DOHH2 (cell line): ENCODE results near the gene OR52A5.

Experiments used
- H3F3A ChIP-seq: fragments of 200-600 bp; sonication (generic), shearing (Covaris generic); 2 replicates; pipeline ENCODE4 v1.6.0; 2016; ENCODE audit warnings: antibody characterized with exemption, mild to moderate bottlenecking; ENCODE audit not compliant: control insufficient read depth, insufficient read depth
- H3K27ac ChIP-seq: fragments of 200-600 bp; sonication (generic); 2 replicates; pipeline ENCODE4 v1.5.1; 2014; ENCODE audit warnings: low read depth, mild to moderate bottlenecking, low read length, moderate library complexity
- H3K27me3 ChIP-seq: fragments of 200-600 bp; sonication (generic); 2 replicates; pipeline ENCODE4 v1.6.1; 2014; ENCODE audit warnings: mild to moderate bottlenecking, low read length, mixed read lengths; ENCODE audit not compliant: control insufficient read depth
- H3K36me3 ChIP-seq: fragments of 200-600 bp; sonication (generic); 2 replicates; pipeline ENCODE4 v1.6.1; 2014; ENCODE audit warnings: mild to moderate bottlenecking, low read length, moderate library complexity, mixed read lengths; ENCODE audit not compliant: control insufficient read depth
- H3K4me1 ChIP-seq: fragments of 200-600 bp; sonication (generic); 2 replicates; pipeline ENCODE4 v1.6.1; 2014; ENCODE audit warnings: mild to moderate bottlenecking, low read length, mixed read lengths; ENCODE audit not compliant: control insufficient read depth
- H3K4me2 ChIP-seq: fragments of 200-600 bp; sonication (generic); 2 replicates; pipeline ENCODE4 v1.6.0; 2014; ENCODE audit warnings: mild to moderate bottlenecking, low read length, moderate library complexity
- H3K4me3 ChIP-seq: fragments of 200-600 bp; sonication (generic); 2 replicates; pipeline ENCODE4 v1.5.1; 2014; ENCODE audit warnings: mild to moderate bottlenecking, low read length, mixed read lengths
- H3K79me2 ChIP-seq: fragments of 200-600 bp; sonication (generic); 2 replicates; pipeline ENCODE4 v1.6.1; 2014; ENCODE audit warnings: mild to moderate bottlenecking, low read length, mixed read lengths; ENCODE audit not compliant: control insufficient read depth
- H3K9me2 ChIP-seq: fragments of 200-600 bp; sonication (generic); replicated peaks from 2 replicates; pipeline ENCODE4 v1.6.1; 2014; ENCODE audit warnings: mild to moderate bottlenecking, low read length, mixed read lengths; ENCODE audit not compliant: control insufficient read depth
- H3K9me3 ChIP-seq: fragments of 200-600 bp; sonication (generic); 2 replicates; pipeline ENCODE4 v1.6.1; 2014; ENCODE audit warnings: antibody characterized with exemption, low read length, mixed read lengths; ENCODE audit not compliant: control insufficient read depth, insufficient read depth
- H4K20me1 ChIP-seq: fragments of 200-600 bp; sonication (generic); 2 replicates; pipeline ENCODE4 v1.6.0; 2014; ENCODE audit warnings: low read depth, mild to moderate bottlenecking, antibody characterized with exemption, low read length, moderate library complexity; ENCODE audit not compliant: control insufficient read depth, insufficient read depth
- CTCF ChIP-seq: fragments of 200-600 bp; sonication (generic); IDR thresholded peaks from one replicate; pipeline ENCODE4 v1.5.1; 2014; ENCODE audit warnings: antibody characterized with exemption, mild to moderate bottlenecking, low read depth, low read length; ENCODE audit not compliant: poor library complexity, severe bottlenecking
- EZH2phosphoT487 ChIP-seq: fragments of 200-600 bp; sonication (generic); IDR thresholded peaks from 2 replicates; pipeline ENCODE4 v1.6.1; 2017; ENCODE audit warnings: borderline replicate concordance, mild to moderate bottlenecking, antibody characterized with exemption, low read length, moderate library complexity, mixed read lengths

Gene OR52A5

GRCh38 chr11:5096011-5096410, 42.1 kb downstream of the OR52A5 start:
- Histone ChIP-seq H3K79me2 (no peaks in the 10 kb centered on the region), H3K27ac (no peak overlapping the region), H3K4me3 (no peak overlapping the region), H4K20me1 (no peaks in the 10 kb centered on the region), H3K4me2 (no peak overlapping the region), H3K9me2 (no peaks in the 10 kb centered on the region), H3F3A (no peaks in the 10 kb centered on the region), H3K36me3 (no peaks in the 10 kb centered on the region), H3K27me3 (no peaks in the 10 kb centered on the region), H3K9me3 (no peaks in the 10 kb centered on the region), H3K4me1 (no peaks in the 10 kb centered on the region)
- TF ChIP-seq CTCF (no peak), EZH2phosphoT487 (no peak)

- no peaks in the 10 kb centered on the region for H3K4me1 ChIP-seq
- TF ChIP-seq CTCF (no peak), EZH2phosphoT487 (no peak)
- H3F3A ChIP-seq = no peaks in the 10 kb centered on the region
- no peaks in the 10 kb centered on the region for H3K27me3 ChIP-seq
- no peaks in the 10 kb centered on the region for H3K9me2 ChIP-seq
- no peaks in the 10 kb centered on the region for H3K9me3 ChIP-seq
- H3K36me3 ChIP-seq = no peaks in the 10 kb centered on the region
- H3K27ac ChIP-seq = no peak overlapping the region
- no peaks in the 10 kb centered on the region for H4K20me1 ChIP-seq
- H3K79me2 ChIP-seq = no peaks in the 10 kb centered on the region
- H3K4me2 ChIP-seq = no peak overlapping the region
- no peak overlapping the region for H3K4me3 ChIP-seq
These were observed 45.2 kb downstream of the OR52A5 start for GRCh38 chr11:5092821-5093585.

GRCh38 chr11:5090668-5091067, 47.5 kb downstream of the OR52A5 start:
- Histone ChIP-seq H3K36me3 (no peaks in the 10 kb centered on the region), H3K27ac (no peak overlapping the region), H3K4me1 (no peaks in the 10 kb centered on the region), H3K4me2 (no peak overlapping the region), H3K4me3 (no peak overlapping the region), H3K79me2 (no peaks in the 10 kb centered on the region), H3K27me3 (no peaks in the 10 kb centered on the region), H4K20me1 (no peaks in the 10 kb centered on the region), H3F3A (no peaks in the 10 kb centered on the region), H3K9me3 (no peaks in the 10 kb centered on the region), H3K9me2 (no peaks in the 10 kb centered on the region)
- TF ChIP-seq EZH2phosphoT487 (no peak), CTCF (no peak)
